ENCODE measurements around the gene SNHG17.
A peak's percentile ranks its signal among the peaks of the same experiment; 100 is the strongest.
"Not testable (repeated sequence)": the region's sequence is repeated elsewhere in the genome, so short reads cannot be mapped to it uniquely, and the experiment has no call there.

Gene SNHG17

GRCh38 chr20:38447251-38447661 lies 12.1 kb upstream of the SNHG17 start:
- Histone ChIP-seq H3K9ac (ENCODE audit: low read length) (peak overlapping the region; percentile 91), H3K27me3 (ENCODE audit: control insufficient read depth, insufficient read depth, low read length) (no peaks in the 10 kb centered on the region), H3K27ac (ENCODE audit: low read depth, low read length) (peak overlapping the region; percentile 69; the same call in 1 of the 2 replicates), H3K9me3 (ENCODE audit: control insufficient read depth, insufficient read depth, low read depth, low read length) (no peaks in the 10 kb centered on the region), H3K4me3 (ENCODE audit: low read depth, low read length) (peak overlapping the region; percentile 87), H3K36me3 (ENCODE audit: control insufficient read depth, insufficient read depth, low read length) (peaks cover 31% of the 10 kb centered on the region), H3K4me1 (ENCODE audit: control insufficient read depth, insufficient read depth, low read length) (peaks cover 10% of the 10 kb centered on the region; the same call in 1 of the 2 replicates)

- Histone ChIP-seq H3K27me3 (ENCODE audit: control insufficient read depth, insufficient read depth, low read length) (no peaks in the 10 kb centered on the region), H3K9me3 (ENCODE audit: control insufficient read depth, insufficient read depth, low read depth, low read length) (no peaks in the 10 kb centered on the region), H3K36me3 (ENCODE audit: control insufficient read depth, insufficient read depth, low read length) (peaks cover 31% of the 10 kb centered on the region), H3K4me3 (ENCODE audit: low read depth, low read length) (peak overlapping the region; percentile 87), H3K27ac (ENCODE audit: low read depth, low read length) (peak overlapping the region; percentile 69; the same call in 1 of the 2 replicates), H3K9ac (ENCODE audit: low read length) (peak overlapping the region; percentile 91), H3K4me1 (ENCODE audit: control insufficient read depth, insufficient read depth, low read length) (peaks cover 14% of the 10 kb centered on the region; the same call in 1 of the 2 replicates)
Measured at GRCh38 chr20:38446441-38447209, 11.5 kb upstream of the SNHG17 start.

- Histone ChIP-seq H3K4me1 (ENCODE audit: control insufficient read depth, insufficient read depth, low read length) (peaks cover 16% of the 10 kb centered on the region; the same call in 1 of the 2 replicates), H3K9ac (ENCODE audit: low read length) (no peak overlapping the region), H3K9me3 (ENCODE audit: control insufficient read depth, insufficient read depth, low read depth, low read length) (no peaks in the 10 kb centered on the region), H3K36me3 (ENCODE audit: control insufficient read depth, insufficient read depth, low read length) (peaks cover 28% of the 10 kb centered on the region), H3K27ac (ENCODE audit: low read depth, low read length) (no peak overlapping the region), H3K4me3 (ENCODE audit: low read depth, low read length) (peak overlapping the region; percentile 87; the same call in 1 of the 2 replicates), H3K27me3 (ENCODE audit: control insufficient read depth, insufficient read depth, low read length) (no peaks in the 10 kb centered on the region)
Measured at GRCh38 chr20:38445901-38446425, 10.8 kb upstream of the SNHG17 start.

GRCh38 chr20:38445381-38445796 lies 10.3 kb upstream of the SNHG17 start:
- H3K9ac ChIP-seq (ENCODE audit: low read length): no peak overlapping the region
- H3K27me3 ChIP-seq (ENCODE audit: control insufficient read depth, insufficient read depth, low read length): no peaks in the 10 kb centered on the region
- peaks cover 16% of the 10 kb centered on the region; the same call in 1 of the 2 replicates for H3K4me1 ChIP-seq (ENCODE audit: control insufficient read depth, insufficient read depth, low read length)
- no peak overlapping the region for H3K27ac ChIP-seq (ENCODE audit: low read depth, low read length)
- H3K36me3 ChIP-seq (ENCODE audit: control insufficient read depth, insufficient read depth, low read length): peaks cover 22% of the 10 kb centered on the region
- no peak overlapping the region for H3K4me3 ChIP-seq (ENCODE audit: low read depth, low read length)
- no peaks in the 10 kb centered on the region for H3K9me3 ChIP-seq (ENCODE audit: control insufficient read depth, insufficient read depth, low read depth, low read length)

- H3K4me1 ChIP-seq (ENCODE audit: control insufficient read depth, insufficient read depth, low read length): peaks cover 6% of the 10 kb centered on the region; the same call in 1 of the 2 replicates
- H3K4me3 ChIP-seq (ENCODE audit: low read depth, low read length): no peak overlapping the region
- H3K27me3 ChIP-seq (ENCODE audit: control insufficient read depth, insufficient read depth, low read length): no peaks in the 10 kb centered on the region
- H3K36me3 ChIP-seq (ENCODE audit: control insufficient read depth, insufficient read depth, low read length): no peaks in the 10 kb centered on the region
- H3K27ac ChIP-seq (ENCODE audit: low read depth, low read length): no peak overlapping the region
- no peaks in the 10 kb centered on the region for H3K9me3 ChIP-seq (ENCODE audit: control insufficient read depth, insufficient read depth, low read depth, low read length)
- no peak overlapping the region for H3K9ac ChIP-seq (ENCODE audit: low read length)
Measured at GRCh38 chr20:38441916-38442315, 6.8 kb upstream of the SNHG17 start.

- not testable (repeated sequence) for H3K36me3 ChIP-seq (ENCODE audit: control insufficient read depth, insufficient read depth, low read length); H3K27ac ChIP-seq (ENCODE audit: low read depth, low read length); H3K4me1 ChIP-seq (ENCODE audit: control insufficient read depth, insufficient read depth, low read length); H3K27me3 ChIP-seq (ENCODE audit: control insufficient read depth, insufficient read depth, low read length); H3K9ac ChIP-seq (ENCODE audit: low read length); H3K4me3 ChIP-seq (ENCODE audit: low read depth, low read length); H3K9me3 ChIP-seq (ENCODE audit: control insufficient read depth, insufficient read depth, low read depth, low read length)
Measured at GRCh38 chr20:38441110-38441509, 6.0 kb upstream of the SNHG17 start.

- Histone ChIP-seq H3K9ac (ENCODE audit: low read length) (no peak overlapping the region), H3K36me3 (ENCODE audit: control insufficient read depth, insufficient read depth, low read length) (peaks cover 19% of the 10 kb centered on the region), H3K9me3 (ENCODE audit: control insufficient read depth, insufficient read depth, low read depth, low read length) (no peaks in the 10 kb centered on the region), H3K27me3 (ENCODE audit: control insufficient read depth, insufficient read depth, low read length) (no peaks in the 10 kb centered on the region), H3K27ac (ENCODE audit: low read depth, low read length) (no peak overlapping the region), H3K4me1 (ENCODE audit: control insufficient read depth, insufficient read depth, low read length) (peaks cover 9% of the 10 kb centered on the region), H3K4me3 (ENCODE audit: low read depth, low read length) (no peak overlapping the region)
Measured at GRCh38 chr20:38437796-38438195, 2.7 kb upstream of the SNHG17 start.

GRCh38 chr20:38435555-38435939 lies 419 bp upstream of the SNHG17 start:
- peak overlapping the region; percentile 84; the same call in 1 of the 2 replicates for H3K4me3 ChIP-seq (ENCODE audit: low read depth, low read length)
- H3K9me3 ChIP-seq (ENCODE audit: control insufficient read depth, insufficient read depth, low read depth, low read length): no peaks in the 10 kb centered on the region
- H3K27me3 ChIP-seq (ENCODE audit: control insufficient read depth, insufficient read depth, low read length): no peaks in the 10 kb centered on the region
- peaks cover 42% of the 10 kb centered on the region for H3K36me3 ChIP-seq (ENCODE audit: control insufficient read depth, insufficient read depth, low read length)
- no peak overlapping the region for H3K27ac ChIP-seq (ENCODE audit: low read depth, low read length)
- H3K9ac ChIP-seq (ENCODE audit: low read length): no peak overlapping the region
- peaks cover 8% of the 10 kb centered on the region for H3K4me1 ChIP-seq (ENCODE audit: control insufficient read depth, insufficient read depth, low read length)

- peaks cover 8% of the 10 kb centered on the region for H3K4me1 ChIP-seq (ENCODE audit: control insufficient read depth, insufficient read depth, low read length)
- no peaks in the 10 kb centered on the region for H3K9me3 ChIP-seq (ENCODE audit: control insufficient read depth, insufficient read depth, low read depth, low read length)
- H3K36me3 ChIP-seq (ENCODE audit: control insufficient read depth, insufficient read depth, low read length): peaks cover 52% of the 10 kb centered on the region
Measured at GRCh38 chr20:38434301-38434741, 807 bp downstream of the SNHG17 start.

GRCh38 chr20:38433304-38433972 lies 1.7 kb downstream of the SNHG17 start:
- peaks cover 8% of the 10 kb centered on the region for H3K4me1 ChIP-seq (ENCODE audit: control insufficient read depth, insufficient read depth, low read length)
- H3K36me3 ChIP-seq (ENCODE audit: control insufficient read depth, insufficient read depth, low read length): peaks cover 60% of the 10 kb centered on the region
- peak overlapping the region; percentile 97 for H3K9ac ChIP-seq (ENCODE audit: low read length)

More at GRCh38 chr20:38434301-38434741, 807 bp downstream of the SNHG17 start:
- Histone ChIP-seq H3K27me3 (ENCODE audit: control insufficient read depth, insufficient read depth, low read length) (no peaks in the 10 kb centered on the region), H3K9ac (ENCODE audit: low read length) (peak overlapping the region; percentile 97), H3K27ac (ENCODE audit: low read depth, low read length) (peak overlapping the region; percentile 89), H3K4me3 (ENCODE audit: low read depth, low read length) (peak overlapping the region; percentile 84)

GRCh38 chr20:38432870-38433269 lies 2.3 kb downstream of the SNHG17 start:
- H3K4me1 ChIP-seq (ENCODE audit: control insufficient read depth, insufficient read depth, low read length); H3K27ac ChIP-seq (ENCODE audit: low read depth, low read length); H3K27me3 ChIP-seq (ENCODE audit: control insufficient read depth, insufficient read depth, low read length); H3K9me3 ChIP-seq (ENCODE audit: control insufficient read depth, insufficient read depth, low read depth, low read length); H3K9ac ChIP-seq (ENCODE audit: low read length): not testable (repeated sequence)
- H3K36me3 ChIP-seq (ENCODE audit: control insufficient read depth, insufficient read depth, low read length): peaks cover 66% of the 10 kb centered on the region
- H3K4me3 ChIP-seq (ENCODE audit: low read depth, low read length): peak overlapping the region; percentile 84; the same call in 1 of the 2 replicates

More at GRCh38 chr20:38433304-38433972, 1.7 kb downstream of the SNHG17 start:
- peak overlapping the region; percentile 84 for H3K4me3 ChIP-seq (ENCODE audit: low read depth, low read length)
- no peak overlapping the region for H3K27ac ChIP-seq (ENCODE audit: low read depth, low read length)
- H3K27me3 ChIP-seq (ENCODE audit: control insufficient read depth, insufficient read depth, low read length): no peaks in the 10 kb centered on the region
- H3K9me3 ChIP-seq (ENCODE audit: control insufficient read depth, insufficient read depth, low read depth, low read length): no peaks in the 10 kb centered on the region
